Activated effector memory CD4-positive, alpha-beta T cell treated with anti-CD3 and anti-CD28 coated beads, Interleukin-2, amount 50 U/mL, for 16 hours (primary cell): Measurements from ENCODE around the gene ZNF649.

Experiments
- DNase-seq: peaks from one replicate; pipeline ENCODE4 v3.0.0-alpha.2; 2020

Gene ZNF649

GRCh38 chr19:51887522-51888498, 17.0 kb downstream of the ZNF649 start, which contains the start of gene ZNF577:
Gene ZNF577, minus strand, starts transcription at chr19:51887951. Its CDS starts 7,569 bp downstream, at chr19:51880382.
- peak; percentile 89 for DNase-seq

DNA sequence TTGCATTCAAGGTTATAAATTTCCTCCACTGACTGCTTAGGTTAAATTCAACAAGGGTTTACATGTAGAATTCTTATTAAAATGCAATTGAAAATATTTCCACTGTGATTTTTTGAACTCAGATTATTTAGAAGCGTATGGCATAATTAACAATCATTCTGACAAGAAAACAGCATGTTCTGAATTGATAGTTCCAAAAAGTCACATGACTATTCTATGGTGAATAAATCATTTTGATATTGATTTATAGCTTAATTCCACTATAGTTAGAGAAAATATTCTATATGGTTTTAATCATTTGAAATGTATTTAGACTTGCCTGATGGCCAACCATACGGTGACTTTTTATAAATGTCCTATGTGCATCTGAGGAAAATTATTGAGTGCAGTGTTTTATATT, 20.1 kb downstream of the ZNF649 start:
- no peak for DNase-seq

DNA sequence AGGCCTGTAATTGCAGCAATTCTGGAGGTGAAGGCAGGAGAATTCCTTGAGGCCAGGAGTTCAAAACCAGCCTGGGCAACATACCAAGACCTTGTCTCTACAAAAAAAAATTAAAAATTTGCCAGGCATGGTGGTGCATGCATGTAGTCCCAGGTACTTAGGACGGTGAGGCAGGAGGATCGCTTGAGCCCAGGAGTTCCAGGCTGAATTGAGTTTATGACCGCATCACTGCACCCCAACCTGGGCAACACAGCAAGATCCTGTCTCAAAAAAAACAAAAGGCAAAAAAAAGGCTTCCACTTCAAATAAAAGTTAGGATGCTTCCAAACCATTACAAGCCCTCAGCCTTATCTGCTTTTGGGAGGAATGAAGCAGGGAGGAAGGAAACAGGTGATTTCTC, 22.3 kb downstream of the ZNF649 start:
- no peak for DNase-seq

DNA sequence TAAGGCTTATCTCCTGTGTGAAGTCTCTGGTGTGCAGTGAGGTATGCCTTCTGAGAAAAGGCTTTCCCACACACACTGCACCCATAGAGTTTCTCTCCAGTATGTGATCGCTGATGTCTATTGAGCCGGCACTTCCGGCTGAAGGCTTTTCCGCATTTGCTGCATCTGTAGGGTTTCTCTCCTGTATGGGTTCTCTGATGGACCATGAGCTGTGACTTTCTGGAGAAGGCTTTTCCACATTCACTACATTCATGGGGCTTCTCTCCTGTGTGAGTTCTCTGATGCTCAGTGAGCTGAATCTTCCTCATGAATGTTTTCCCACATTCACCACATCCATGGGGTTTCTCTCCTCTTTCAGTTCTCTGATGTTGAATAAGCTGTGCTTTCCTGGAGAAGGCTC, 31.7 kb downstream of the ZNF649 start:
- no peak for DNase-seq

DNA sequence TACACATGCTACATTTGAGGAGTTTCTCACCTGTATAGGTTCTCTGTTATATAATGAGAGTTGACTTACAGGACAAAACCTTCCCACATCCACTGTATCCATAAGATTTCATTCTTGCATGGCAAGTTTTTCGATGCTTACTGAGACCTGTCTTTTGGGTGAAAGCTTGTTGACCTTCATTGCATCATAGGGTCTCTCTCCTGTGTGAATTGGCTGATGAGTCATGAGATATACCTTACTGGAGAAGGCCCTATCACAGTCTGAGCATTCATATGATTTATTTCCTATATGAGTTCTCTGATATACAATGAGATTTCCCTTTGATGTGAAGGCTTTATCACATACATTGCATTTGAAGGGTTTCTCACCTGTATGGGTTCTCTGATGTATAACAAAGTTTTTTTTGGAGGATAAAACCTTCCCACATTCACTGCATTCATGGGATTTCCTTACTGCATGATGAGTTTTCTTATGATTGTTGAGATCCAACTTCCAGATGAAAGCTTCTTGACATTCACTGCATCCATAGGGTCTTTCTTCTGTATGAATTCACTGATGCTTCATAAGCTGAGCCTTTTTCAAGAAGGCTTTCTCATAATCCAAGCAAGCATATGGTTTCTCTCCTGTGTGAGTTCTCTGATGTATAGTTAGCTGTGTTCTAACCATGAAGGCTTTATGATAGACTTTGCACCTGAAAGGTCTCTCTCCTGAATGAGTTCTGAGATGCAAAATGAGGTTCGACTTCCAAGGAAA, 42.8 kb downstream of the ZNF649 start:
- no peak for DNase-seq
